DMS153 (cell line): ENCODE results near the gene CRAMP1.

Experiments used
- DNase-seq: peaks from one replicate; lab custom pipeline; 2025; lab: John Stamatoyannopoulos, UW

CRAMP1 gene

GRCh38 chr16:1635070-1635469, 22.9 kb downstream of the CRAMP1 start:
- no peak for DNase-seq

DNA sequence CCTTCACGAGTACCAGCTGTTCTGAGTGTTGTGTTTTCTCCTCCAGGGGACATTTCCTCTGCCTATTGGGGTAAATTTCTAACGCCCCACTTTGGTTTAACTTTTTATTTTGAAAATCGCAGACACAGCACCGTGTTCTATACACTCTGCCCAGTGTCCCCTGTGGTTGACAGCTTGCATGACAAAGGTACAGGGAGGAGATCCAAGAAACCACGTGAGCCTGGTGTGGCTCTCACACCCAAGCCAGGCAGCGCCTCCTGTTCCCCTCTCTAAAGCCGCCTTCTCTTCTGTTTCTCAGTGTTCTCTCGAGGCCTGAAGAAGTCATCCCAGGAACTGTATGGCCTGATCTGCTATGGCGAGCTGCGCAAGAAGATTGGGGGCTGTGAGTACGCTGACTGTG, 25.4 kb downstream of the CRAMP1 start:
- DNase-seq, result no peak

GRCh38 chr16:1638757-1639156, 26.6 kb downstream of the CRAMP1 start:
- no peak for DNase-seq

DNA sequence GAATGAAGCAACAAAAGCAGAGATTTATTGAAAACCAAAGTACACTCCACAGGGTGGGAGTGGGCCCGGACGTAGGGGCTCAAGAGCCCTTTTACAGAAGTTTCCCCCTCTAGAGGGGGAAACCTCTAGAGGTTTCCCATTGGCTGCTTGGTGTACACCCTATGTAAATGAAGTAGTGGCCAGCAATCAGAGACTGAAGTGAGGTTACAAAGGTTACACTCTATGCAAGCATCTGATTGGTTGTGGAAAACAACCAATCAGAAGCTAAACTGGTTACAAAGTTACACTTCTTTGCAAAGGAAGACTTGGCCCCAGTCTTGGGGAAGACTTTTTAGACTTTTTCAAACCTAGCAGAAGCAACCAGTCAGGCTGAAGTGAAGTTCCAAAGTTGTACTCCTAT, 27.1 kb downstream of the CRAMP1 start:
- DNase-seq, result no peak

GRCh38 chr16:1639860-1640259, 27.7 kb downstream of the CRAMP1 start:
- DNase-seq, result no peak

DNA sequence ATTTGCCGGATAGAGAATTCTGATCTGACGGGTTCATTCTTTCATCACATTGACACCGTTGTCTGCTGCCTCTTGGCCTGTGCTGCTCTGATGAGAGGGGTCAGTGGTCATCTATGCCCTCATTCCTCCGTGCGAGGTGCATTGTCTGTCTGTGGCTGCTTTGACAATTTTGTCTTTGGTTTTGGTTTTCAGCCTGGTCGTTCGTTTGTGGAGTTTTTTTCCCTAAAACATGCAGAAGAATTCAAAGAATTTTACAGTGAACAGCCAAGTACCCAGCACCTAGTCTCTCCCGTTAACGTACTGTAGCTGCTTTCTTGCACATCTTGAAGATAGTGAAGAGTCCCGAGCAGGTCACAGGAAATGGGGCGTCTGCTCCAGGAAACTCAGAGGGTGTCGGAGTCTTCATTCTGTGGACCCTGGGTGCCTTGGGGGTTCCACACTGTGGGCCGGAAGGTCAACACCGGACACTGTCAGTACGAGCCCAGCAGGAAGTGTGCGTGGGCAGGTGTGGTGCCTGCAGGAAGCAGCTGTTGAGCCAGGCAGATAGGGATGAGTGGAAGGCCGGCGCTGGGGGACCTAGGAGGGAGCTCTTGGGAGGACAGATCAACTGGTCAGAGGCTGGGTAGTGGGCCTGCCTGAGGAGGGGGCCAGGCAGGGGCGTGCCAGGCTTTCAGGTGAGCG, 28.2 kb downstream of the CRAMP1 start:
- no peak for DNase-seq

DNA sequence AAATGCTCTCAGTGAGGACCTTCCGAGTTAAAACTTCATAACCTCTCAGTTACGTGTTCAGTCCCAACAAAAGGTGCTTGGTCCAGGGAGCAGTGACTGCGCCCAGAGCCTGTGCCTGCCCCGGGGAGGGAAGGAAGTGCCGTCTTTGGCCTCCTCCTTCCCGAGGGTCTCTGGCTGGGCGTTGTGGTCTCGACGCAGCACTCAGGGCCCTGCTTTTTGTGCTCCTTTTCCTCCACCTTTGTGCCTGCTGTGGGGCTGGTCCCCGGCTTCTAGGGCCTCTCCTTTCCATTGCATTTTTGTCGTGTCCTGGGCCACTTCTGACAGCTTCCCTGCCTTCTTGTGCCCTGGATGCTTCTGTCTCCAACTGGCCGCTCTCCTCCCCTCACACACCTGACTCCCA, 29.1 kb downstream of the CRAMP1 start:
- DNase-seq, result no peak

GRCh38 chr16:1642148-1642547, 30.0 kb downstream of the CRAMP1 start:
- no peak for DNase-seq

GRCh38 chr16:1642753-1643152, 30.6 kb downstream of the CRAMP1 start:
- no peak for DNase-seq

- no peak for DNase-seq
These were observed 31.4 kb downstream of the CRAMP1 start for GRCh38 chr16:1643521-1643920.

DNA sequence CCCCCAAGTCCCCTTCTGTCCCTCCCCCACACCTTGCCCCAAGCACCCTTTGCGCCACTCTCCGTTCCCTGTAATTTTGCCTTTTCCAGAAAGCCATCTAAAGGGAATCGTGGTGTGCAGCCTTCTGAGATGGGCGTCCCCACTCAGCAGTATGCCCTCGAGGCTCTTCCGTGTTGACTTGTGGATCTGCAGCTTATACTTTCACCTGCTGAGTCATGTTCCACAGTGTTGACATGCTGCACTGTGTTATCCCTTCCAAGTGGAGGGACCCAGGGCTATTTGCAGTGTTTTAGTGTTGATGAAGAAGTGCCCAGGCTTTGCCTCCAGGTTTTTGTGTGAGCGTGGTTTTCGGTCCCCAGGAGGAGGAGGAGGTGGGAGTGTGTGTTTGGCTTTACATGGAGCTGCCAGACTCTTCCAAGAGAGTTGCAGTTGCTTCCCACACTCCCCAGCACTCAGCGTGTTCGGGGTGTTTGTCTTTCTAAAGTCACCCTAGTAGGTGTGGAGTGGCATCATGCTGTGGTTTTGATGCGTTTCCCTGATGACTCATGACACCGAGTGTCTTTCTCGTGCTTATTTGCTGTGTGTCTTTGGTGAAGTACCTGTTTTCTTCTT, 33.9 kb downstream of the CRAMP1 start:
- DNase-seq, result no peak

- no peak for DNase-seq
These were observed 35.7 kb downstream of the CRAMP1 start for GRCh38 chr16:1647856-1648255.

DNA sequence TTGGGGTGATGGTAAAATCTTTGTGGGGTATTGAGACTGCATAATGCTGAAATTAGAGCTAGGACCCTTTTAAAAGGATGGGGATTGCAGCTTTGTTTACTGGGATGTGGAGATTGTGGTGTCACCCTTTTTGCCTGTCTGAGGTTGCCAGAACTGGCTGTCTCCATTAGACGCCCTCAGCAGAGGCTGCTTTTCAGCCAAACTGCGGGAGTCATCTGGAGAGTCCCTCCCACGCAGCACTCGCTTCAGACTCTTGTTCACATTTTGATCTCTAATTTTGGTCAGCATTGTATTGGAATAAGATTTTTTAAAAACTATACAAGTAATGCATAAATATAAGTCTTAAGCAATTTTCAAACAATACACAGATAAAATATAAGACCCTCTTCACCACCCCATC, 38.0 kb downstream of the CRAMP1 start:
- no peak for DNase-seq

GRCh38 chr16:1651094-1651973, 39.2 kb downstream of the CRAMP1 start:
- no peak for DNase-seq

DNA sequence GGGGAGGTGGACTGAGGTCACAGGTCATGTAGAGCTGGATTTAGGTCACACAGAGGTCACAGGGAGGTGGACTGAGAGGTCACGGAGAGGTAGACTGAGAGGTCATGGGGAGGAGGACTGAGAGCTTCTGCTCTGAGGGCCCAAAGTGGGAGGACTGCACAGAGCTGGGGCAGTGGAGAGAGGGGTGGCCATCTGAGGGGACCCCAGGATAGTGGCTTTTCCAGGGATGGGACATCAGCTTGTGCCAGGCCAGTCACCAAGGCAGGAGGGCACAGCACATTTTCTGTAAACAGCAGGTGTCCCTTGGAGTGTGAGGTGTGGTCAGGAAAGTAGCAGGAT, 39.8 kb downstream of the CRAMP1 start:
- DNase-seq, result no peak

GRCh38 chr16:1653023-1653422, 40.9 kb downstream of the CRAMP1 start:
- no peak for DNase-seq

GRCh38 chr16:1654505-1655268, 42.5 kb downstream of the CRAMP1 start:
- no peak for DNase-seq

GRCh38 chr16:1655269-1655807, 43.2 kb downstream of the CRAMP1 start:
- DNase-seq, result no peak

GRCh38 chr16:1655909-1656807, 44.0 kb downstream of the CRAMP1 start:
- no peak for DNase-seq

DNA sequence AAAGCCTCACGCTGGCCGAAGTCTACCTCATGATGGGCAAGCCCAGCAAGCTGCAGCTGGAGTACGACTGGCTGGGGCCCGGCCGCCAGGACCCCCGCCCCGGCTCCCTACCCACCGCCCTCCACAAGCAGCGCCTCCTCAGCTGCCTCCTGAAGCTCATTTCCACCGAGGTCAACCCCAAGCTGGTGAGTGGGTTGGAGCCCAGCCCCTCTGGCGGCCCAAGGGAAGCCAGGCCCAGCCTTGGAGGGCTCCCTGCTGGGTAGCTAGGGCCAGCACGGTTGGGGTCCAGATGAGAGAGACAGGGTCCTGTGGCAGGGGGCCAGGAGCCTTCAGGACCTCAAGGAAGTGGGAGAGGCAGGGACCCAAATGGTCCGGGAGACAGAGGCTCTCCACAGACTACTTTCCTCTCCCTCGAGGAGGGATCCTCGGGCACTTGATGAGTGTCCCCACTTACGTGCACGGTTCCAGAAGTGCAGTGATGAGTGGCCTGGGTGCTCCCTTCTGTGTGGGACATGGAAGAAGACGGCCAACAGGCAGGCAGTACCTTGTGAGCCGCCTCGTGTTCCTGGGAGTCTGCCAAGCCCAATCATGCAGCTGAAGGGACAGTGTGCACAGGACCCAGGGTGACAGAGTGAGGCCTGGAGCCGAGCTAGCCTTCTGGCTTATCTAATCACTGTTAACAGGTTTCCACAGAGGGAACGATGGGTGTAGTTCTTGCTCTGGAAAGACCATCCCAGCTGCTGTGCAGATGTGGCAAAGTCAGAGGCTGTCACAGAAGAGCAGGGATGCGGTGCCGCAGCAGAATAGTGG, 44.9 kb downstream of the CRAMP1 start:
- no peak for DNase-seq
